ENCODE measurements around the gene MRPL54.

Gene MRPL54

DNA sequence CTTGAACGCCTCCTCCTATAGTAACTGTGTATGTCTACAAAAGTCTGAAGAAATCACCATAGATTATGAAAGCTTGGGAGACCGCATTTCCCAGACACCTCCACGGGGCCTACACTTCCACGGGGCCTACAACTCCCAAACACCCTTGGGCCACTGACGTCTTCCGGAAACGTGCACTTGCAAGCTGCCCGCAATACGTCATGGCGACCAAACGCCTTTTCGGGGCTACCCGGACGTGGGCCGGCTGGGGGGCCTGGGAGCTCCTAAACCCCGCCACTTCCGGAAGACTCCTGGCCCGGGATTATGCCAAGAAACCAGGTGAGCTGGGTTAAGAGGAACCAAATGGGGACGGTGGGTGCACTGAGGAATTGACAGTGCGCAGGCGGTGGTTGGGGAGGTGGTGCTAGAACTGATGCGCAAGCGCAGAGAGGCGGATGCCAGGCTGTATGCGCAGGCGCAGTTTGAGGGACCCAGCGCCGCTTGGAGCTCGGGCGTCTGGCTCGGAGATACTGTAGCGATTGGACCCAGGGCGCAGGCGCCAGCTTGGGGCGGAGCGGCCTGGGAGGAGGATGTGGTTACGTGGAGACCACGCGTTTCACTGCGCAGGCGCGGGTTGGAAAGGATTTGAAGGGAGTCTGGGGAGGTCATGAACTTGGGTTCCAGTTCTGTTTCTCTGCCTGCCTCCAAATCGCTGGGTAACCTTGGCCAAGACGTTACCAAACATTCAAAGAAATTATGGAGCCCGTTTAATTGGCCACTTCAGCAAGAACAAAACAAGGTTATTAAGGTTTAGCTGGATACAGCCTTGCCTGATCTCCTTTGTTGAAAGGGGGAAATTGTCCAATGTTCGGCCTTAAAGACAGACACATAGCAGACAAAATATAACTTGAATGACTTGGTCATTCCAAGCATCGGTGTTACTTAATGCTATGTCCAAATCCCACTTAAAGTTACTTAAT, at the start of gene MRPL54:
Gene MRPL54 (plus strand): TSS at position 182 of the 959 bp plus-strand sequence. CDS start 19 bp downstream, at position 201.
- Mint-ChIP-seq H3K27ac (peak within 1 kb of the TSS; percentile 100), H3K27me3 (peaks cover 6% of the 10 kb centered on the region), H3K36me3 (peaks cover 25% of the 10 kb centered on the region), H3K4me1 (peaks cover 50% of the 10 kb centered on the region), H3K4me3 (peak within 1 kb of the TSS; percentile 96), H3K9me3 (no peaks in the 10 kb centered on the region)
- CTCF ChIA-PET, result interaction anchor here (0.9 to 5.0 kb wide), 5 partner anchors 31 to 222 kb away, joined by 3 to 50 read pairs (median 3); partner anchors contain the start of gene EEF2
- peak; percentile 99 for DNase-seq

GRCh38 chr19:3716147-3716668, 46.3 kb upstream of the MRPL54 start:
- peaks cover 47% of the 10 kb centered on the region for H3K27me3 Mint-ChIP-seq

GRCh38 chr19:3719868-3720267, 42.6 kb upstream of the MRPL54 start:
- no peak for DNase-seq
- H3K27ac Mint-ChIP-seq, result no peak overlapping the region
- H3K9me3 Mint-ChIP-seq, result no peaks in the 10 kb centered on the region
- peaks cover 66% of the 10 kb centered on the region for H3K27me3 Mint-ChIP-seq
- H3K4me3 Mint-ChIP-seq, result no peak overlapping the region
- H3K36me3 Mint-ChIP-seq, result no peaks in the 10 kb centered on the region
- H3K4me1 Mint-ChIP-seq, result peaks cover 16% of the 10 kb centered on the region
- CTCF ChIA-PET, result interaction anchor here (1.2 to 1.7 kb wide), 2 partner anchors 12 to 16 kb away, joined by 3 to 6 read pairs; partner anchors contain the start of gene TJP3

More at GRCh38 chr19:3716147-3716668, 46.3 kb upstream of the MRPL54 start:
- DNase-seq, result no peak
- CTCF ChIA-PET, result interaction anchor here (0.6 to 1.0 kb wide), 2 partner anchors 132 kb away, joined by 3 read pairs; no protein-coding TSS in a partner anchor
- H3K4me3 Mint-ChIP-seq, result no peak overlapping the region
- no peaks in the 10 kb centered on the region for H3K9me3 Mint-ChIP-seq
- H3K27ac Mint-ChIP-seq, result no peak overlapping the region
- H3K36me3 Mint-ChIP-seq, result no peaks in the 10 kb centered on the region
- H3K4me1 Mint-ChIP-seq, result peaks cover 12% of the 10 kb centered on the region

GRCh38 chr19:3720349-3720917, 42.0 kb upstream of the MRPL54 start:
- CTCF ChIA-PET, result interaction anchor here (1.2 to 1.7 kb wide), 2 partner anchors 13 to 16 kb away, joined by 3 to 6 read pairs; partner anchors contain the start of gene TJP3
- peaks cover 16% of the 10 kb centered on the region for H3K4me1 Mint-ChIP-seq
- no peaks in the 10 kb centered on the region for H3K9me3 Mint-ChIP-seq
- H3K27ac Mint-ChIP-seq, result no peak overlapping the region
- no peaks in the 10 kb centered on the region for H3K36me3 Mint-ChIP-seq
- H3K27me3 Mint-ChIP-seq, result peaks cover 72% of the 10 kb centered on the region
- no peak for DNase-seq
- H3K4me3 Mint-ChIP-seq, result no peak overlapping the region

DNA sequence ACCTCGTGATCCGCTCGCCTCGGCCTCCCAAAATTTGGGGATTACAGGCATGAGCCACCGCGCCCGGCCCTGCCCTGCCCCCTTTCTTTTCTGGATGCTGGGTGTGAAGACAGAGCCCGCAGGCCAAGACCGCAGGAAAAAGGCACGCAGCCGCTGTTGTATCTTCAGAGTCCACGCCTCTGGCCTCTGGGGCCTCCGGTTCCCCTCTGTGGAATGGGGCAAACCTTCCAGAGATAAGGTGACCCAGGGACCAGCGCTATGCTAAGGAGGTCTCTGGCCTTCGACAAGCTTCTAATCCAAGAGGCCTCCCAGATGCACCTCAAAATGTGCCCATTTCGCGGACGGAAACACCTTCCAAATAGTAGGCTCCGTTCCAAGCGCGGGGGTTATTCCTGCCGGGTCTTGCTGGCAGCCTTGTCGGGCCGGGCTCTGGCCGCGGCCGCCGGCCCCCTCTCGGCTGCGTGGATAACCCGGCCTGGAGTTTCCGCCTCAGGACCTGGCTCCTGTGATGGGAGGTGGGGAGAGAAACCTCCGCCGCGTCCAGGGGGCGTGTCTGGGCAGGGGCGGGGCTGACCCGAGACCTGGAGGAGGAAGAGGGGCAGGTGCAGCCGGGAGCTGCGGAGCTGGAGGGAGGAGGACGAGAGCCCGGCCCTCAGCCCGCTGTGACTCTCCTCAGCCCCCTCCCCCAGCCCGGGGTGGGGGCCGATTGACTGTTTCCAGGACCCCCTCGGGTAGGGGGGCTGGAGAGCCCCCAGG, 41.2 kb upstream of the MRPL54 start:
- Mint-ChIP-seq H3K9me3 (no peaks in the 10 kb centered on the region), H3K27me3 (peaks cover 80% of the 10 kb centered on the region), H3K4me1 (peaks cover 16% of the 10 kb centered on the region), H3K27ac (no peak overlapping the region), H3K4me3 (peak overlapping the region; percentile 64), H3K36me3 (no peaks in the 10 kb centered on the region)
- DNase-seq, result peak; percentile 92
- CTCF ChIA-PET, result interaction anchor here (1.2 kb wide), 1 partner anchor 17 kb away, joined by 3 read pairs; no protein-coding TSS in a partner anchor

DNA sequence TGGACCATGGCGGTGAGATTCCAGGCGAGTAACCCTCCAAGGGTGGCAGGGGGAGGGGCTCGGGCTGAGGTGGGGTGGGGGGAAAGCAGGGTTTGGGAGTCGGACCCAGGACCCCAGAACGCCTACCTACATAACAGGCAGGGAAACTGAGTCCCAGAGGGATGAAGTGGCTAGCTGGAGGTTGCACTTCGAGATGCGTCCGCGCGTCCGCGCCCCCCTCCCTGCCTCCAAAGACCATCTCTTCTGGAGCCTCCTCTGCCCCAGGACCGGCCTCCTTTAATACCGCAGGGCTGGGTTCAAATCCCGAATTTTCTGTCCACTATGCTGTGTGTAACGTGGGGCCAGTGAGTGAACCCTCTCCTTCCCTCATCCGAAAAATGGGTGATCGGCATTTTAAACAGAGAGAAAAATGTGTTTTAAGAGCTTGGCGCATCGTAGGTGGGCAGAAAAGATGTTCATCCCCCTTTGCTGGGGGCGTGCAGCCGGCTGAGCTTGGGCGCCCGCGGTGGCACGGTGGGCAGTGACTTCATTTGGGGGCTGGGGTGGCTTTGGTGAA, 40.5 kb upstream of the MRPL54 start:
- H3K27ac Mint-ChIP-seq, result no peak overlapping the region
- H3K4me3 Mint-ChIP-seq, result peak overlapping the region; percentile 33
- CTCF ChIA-PET, result interaction anchor here (0.6 kb wide), 1 partner anchor 1999 kb away, joined by 4 read pairs; no protein-coding TSS in a partner anchor
- H3K27me3 Mint-ChIP-seq, result peaks cover 80% of the 10 kb centered on the region
- H3K4me1 Mint-ChIP-seq, result peaks cover 16% of the 10 kb centered on the region
- no peaks in the 10 kb centered on the region for H3K36me3 Mint-ChIP-seq
- H3K9me3 Mint-ChIP-seq, result no peaks in the 10 kb centered on the region
- DNase-seq, result no peak

DNA sequence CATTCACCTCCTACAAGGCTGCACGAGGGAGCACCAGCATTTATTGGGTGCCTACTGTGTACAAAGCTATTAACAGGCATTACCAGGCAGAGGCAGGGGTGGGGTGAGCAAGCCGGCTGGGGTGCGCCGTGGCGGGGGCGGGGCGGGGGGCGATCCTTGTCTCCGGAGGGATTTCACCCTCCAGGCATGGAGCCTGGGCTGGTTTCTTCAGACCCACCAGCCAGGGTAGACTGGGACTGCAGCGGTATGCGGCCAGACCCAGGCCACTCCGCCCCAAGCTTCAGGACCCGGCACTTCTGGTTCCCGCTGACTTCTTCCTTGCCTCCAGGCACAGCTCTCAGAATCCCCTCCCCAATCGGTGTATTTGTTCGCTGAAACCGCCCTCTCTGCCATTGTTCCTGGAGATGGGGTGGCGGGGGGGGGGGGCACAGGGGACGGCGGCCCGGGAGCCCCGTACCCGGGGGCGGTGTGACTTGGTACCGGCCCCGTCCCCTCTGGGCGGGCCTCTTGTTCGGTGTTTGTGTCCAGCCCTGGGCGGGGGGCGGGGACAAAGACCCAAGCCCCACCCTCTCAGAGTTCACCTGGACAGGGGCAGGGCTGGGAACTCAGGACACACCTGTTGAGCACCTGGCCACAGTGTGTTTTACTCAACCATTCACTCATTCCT, 39.9 kb upstream of the MRPL54 start:
- H3K4me1 Mint-ChIP-seq, result peaks cover 16% of the 10 kb centered on the region
- no peak for DNase-seq
- CTCF ChIA-PET, result interaction anchor here (0.6 kb wide), 1 partner anchor 1999 kb away, joined by 4 read pairs; no protein-coding TSS in a partner anchor
- peaks cover 80% of the 10 kb centered on the region for H3K27me3 Mint-ChIP-seq
- H3K4me3 Mint-ChIP-seq, result no peak overlapping the region
- H3K9me3 Mint-ChIP-seq, result no peaks in the 10 kb centered on the region
- no peaks in the 10 kb centered on the region for H3K36me3 Mint-ChIP-seq
- no peak overlapping the region for H3K27ac Mint-ChIP-seq

GRCh38 chr19:3723110-3723488, 39.4 kb upstream of the MRPL54 start:
- H3K4me1 Mint-ChIP-seq, result peaks cover 16% of the 10 kb centered on the region
- CTCF ChIA-PET, result no interaction called here
- H3K36me3 Mint-ChIP-seq, result no peaks in the 10 kb centered on the region
- DNase-seq, result no peak
- peak overlapping the region; percentile 40 for H3K4me3 Mint-ChIP-seq
- H3K27ac Mint-ChIP-seq, result no peak overlapping the region
- no peaks in the 10 kb centered on the region for H3K9me3 Mint-ChIP-seq
- H3K27me3 Mint-ChIP-seq, result peaks cover 77% of the 10 kb centered on the region

DNA sequence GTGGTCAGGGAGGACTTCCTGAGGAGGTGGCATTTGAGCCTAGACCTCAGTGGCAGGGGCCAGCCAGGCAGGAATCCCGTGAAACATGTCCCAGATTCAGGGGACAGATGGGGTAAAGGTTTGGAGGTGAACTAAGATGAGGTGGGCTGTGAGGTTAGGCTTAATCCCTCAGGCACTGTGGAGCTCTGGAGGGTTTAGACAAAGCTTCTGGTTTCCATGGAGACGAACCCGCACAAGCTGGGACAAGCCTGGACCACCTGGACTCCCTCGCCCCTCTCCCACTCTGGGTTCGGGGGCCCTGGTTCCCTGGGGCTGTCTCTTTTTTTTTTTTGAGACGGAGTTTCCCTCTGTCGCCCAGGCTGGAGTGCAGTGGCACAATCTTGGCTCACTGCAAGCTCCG, 38.6 kb upstream of the MRPL54 start:
- H3K4me3 Mint-ChIP-seq, result no peak overlapping the region
- peaks cover 16% of the 10 kb centered on the region for H3K4me1 Mint-ChIP-seq
- CTCF ChIA-PET, result interaction anchor here (1.2 kb wide), 1 partner anchor 56 kb away, joined by 3 read pairs; no protein-coding TSS in a partner anchor
- H3K9me3 Mint-ChIP-seq, result no peaks in the 10 kb centered on the region
- H3K36me3 Mint-ChIP-seq, result no peaks in the 10 kb centered on the region
- H3K27ac Mint-ChIP-seq, result no peak overlapping the region
- H3K27me3 Mint-ChIP-seq, result peaks cover 74% of the 10 kb centered on the region
- no peak for DNase-seq

GRCh38 chr19:3725121-3725520, 37.4 kb upstream of the MRPL54 start:
- Mint-ChIP-seq H3K27me3 (peaks cover 62% of the 10 kb centered on the region), H3K4me1 (peaks cover 13% of the 10 kb centered on the region), H3K4me3 (no peak overlapping the region), H3K9me3 (no peaks in the 10 kb centered on the region), H3K36me3 (no peaks in the 10 kb centered on the region), H3K27ac (no peak overlapping the region)
- no peak for DNase-seq
- CTCF ChIA-PET, result interaction anchor here (0.6 kb wide), 1 partner anchor 31 kb away, joined by 3 read pairs; no protein-coding TSS in a partner anchor

- Mint-ChIP-seq H3K4me3 (no peak overlapping the region), H3K4me1 (peaks cover 10% of the 10 kb centered on the region), H3K27me3 (peaks cover 55% of the 10 kb centered on the region), H3K36me3 (no peaks in the 10 kb centered on the region), H3K27ac (no peak overlapping the region), H3K9me3 (no peaks in the 10 kb centered on the region)
- CTCF ChIA-PET, result interaction anchor here (0.6 kb wide), 1 partner anchor 30 kb away, joined by 3 read pairs; no protein-coding TSS in a partner anchor
- DNase-seq, result no peak
These were observed 36.7 kb upstream of the MRPL54 start for GRCh38 chr19:3725640-3726310.

- CTCF ChIA-PET, result no interaction called here
- no peak for DNase-seq
- H3K4me3 Mint-ChIP-seq, result no peak overlapping the region
- H3K9me3 Mint-ChIP-seq, result no peaks in the 10 kb centered on the region
- H3K27me3 Mint-ChIP-seq, result peaks cover 19% of the 10 kb centered on the region
- no peaks in the 10 kb centered on the region for H3K36me3 Mint-ChIP-seq
- no peak overlapping the region for H3K27ac Mint-ChIP-seq
- H3K4me1 Mint-ChIP-seq, result no peaks in the 10 kb centered on the region
These were observed 32.0 kb upstream of the MRPL54 start for GRCh38 chr19:3730457-3730958.

All from activated naive CD4-positive, alpha-beta T cell treated with anti-CD3 and anti-CD28 coated beads, Interleukin-2, amount 10 ng/mL, durations not matched to agents 7 days and 5 days (primary cell).